GM21390 (cell line): Measurements from ENCODE around the gene CDH4.
"Not testable (repeated sequence)": the region's sequence is repeated elsewhere in the genome, so short reads cannot be mapped to it uniquely, and the experiment has no call there.

ENCODE experiments used
- ATAC-seq: cut with Tn5 transposase; IDR thresholded peaks from one replicate; pipeline ENCODE4 v1.9.1; 2021; ENCODE audit not compliant: unreplicated experiment

CDH4 gene

GRCh38 chr20:61956396-61957342 is 704.6 kb downstream of the CDH4 start:
- ATAC-seq, result no peak

- ATAC-seq, result no peak
These were observed 706.1 kb downstream of the CDH4 start for GRCh38 chr20:61957961-61958715.

- ATAC-seq, result no peak
These were observed 707.0 kb downstream of the CDH4 start for GRCh38 chr20:61958773-61959700.

- no peak for ATAC-seq
These were observed 708.8 kb downstream of the CDH4 start for GRCh38 chr20:61960836-61961235.

GRCh38 chr20:61963149-61963548 is 711.1 kb downstream of the CDH4 start:
- no peak for ATAC-seq

GRCh38 chr20:61963885-61964674 is 712.0 kb downstream of the CDH4 start:
- no peak for ATAC-seq

GRCh38 chr20:61964675-61965605 is 712.9 kb downstream of the CDH4 start:
- ATAC-seq, result no peak

- no peak for ATAC-seq
These were observed 713.8 kb downstream of the CDH4 start for GRCh38 chr20:61965606-61966491.

GRCh38 chr20:61966492-61967244 is 714.6 kb downstream of the CDH4 start:
- ATAC-seq, result no peak

GRCh38 chr20:61967300-61967699 is 715.2 kb downstream of the CDH4 start:
- ATAC-seq, result no peak

GRCh38 chr20:61968036-61968810 is 716.2 kb downstream of the CDH4 start:
- no peak for ATAC-seq

GRCh38 chr20:61968932-61969331 is 716.9 kb downstream of the CDH4 start:
- no peak for ATAC-seq

GRCh38 chr20:61969806-61970205 is 717.7 kb downstream of the CDH4 start:
- no peak for ATAC-seq

- ATAC-seq, result no peak
These were observed 718.3 kb downstream of the CDH4 start for GRCh38 chr20:61970357-61970756.

- not testable (repeated sequence) for ATAC-seq
These were observed 719.5 kb downstream of the CDH4 start for GRCh38 chr20:61971595-61971994.

GRCh38 chr20:61972636-61973508 is 720.8 kb downstream of the CDH4 start:
- no peak for ATAC-seq
